ENCODE measurements around the gene DNAH2. TPM values are rescaled to one million over a fixed set of nuclear protein-coding genes. Genes with fewer than 3 reads are reported as not detected.

The DNAH2 gene
- total RNA-seq, 1 donor from 2014 or later = 0.09 TPM

- Histone ChIP-seq H3F3A (ENCODE audit: low read depth) (peaks cover 22% of the 10 kb centered on the region), H3K9ac (peak overlapping the region; percentile 14), H3K79me2 (ENCODE audit: low read depth) (peaks cover 4% of the 10 kb centered on the region), H3K27me3 (peaks cover 15% of the 10 kb centered on the region), H3K4me1 (peaks cover 19% of the 10 kb centered on the region), H3K36me3 (no peaks in the 10 kb centered on the region), H3K4me3 (peak overlapping the region; percentile 96), H3K4me2 (peak overlapping the region; percentile 98), H3K9me3 (ENCODE audit: low read depth) (no peaks in the 10 kb centered on the region), H4K20me1 (ENCODE audit: low read depth) (peaks cover 29% of the 10 kb centered on the region), H2AFZ (replicated peaks) (peak overlapping the region; percentile 69), H3K27ac (no peak overlapping the region)
- H3K4me1 Mint-ChIP-seq = peaks cover 54% of the 10 kb centered on the region
- no peak for TF ChIP-seq EZH2 (IDR thresholded peaks at IDR 0.05)
- TF ChIP-seq CTCF (IDR thresholded peaks at IDR 0.05) = no peak
- no peak for TF ChIP-seq EZH2phosphoT487 (IDR thresholded peaks at IDR 0.05)
- peak overlapping the region; percentile 78 for H3K27ac Mint-ChIP-seq
- H3K4me3 Mint-ChIP-seq = peak overlapping the region; percentile 98
- H3K9me3 Mint-ChIP-seq = no peaks in the 10 kb centered on the region
- peaks cover 18% of the 10 kb centered on the region for H3K36me3 Mint-ChIP-seq
- peaks cover 5% of the 10 kb centered on the region for H3K27me3 Mint-ChIP-seq (ENCODE audit: insufficient read depth, low read depth)
- peak; percentile 58 for DNase-seq (ENCODE audit: low spot score)
Observed at GRCh38 chr17:7705269-7706255, 12.0 kb upstream of the DNAH2 start.

- Mint-ChIP-seq H3K9me3 (no peaks in the 10 kb centered on the region), H3K4me3 (peak overlapping the region; percentile 98), H3K27me3 (ENCODE audit: insufficient read depth, low read depth) (peaks cover 5% of the 10 kb centered on the region), H3K36me3 (peaks cover 22% of the 10 kb centered on the region), H3K4me1 (peaks cover 66% of the 10 kb centered on the region), H3K27ac (no peak overlapping the region)
- H3K4me3 ChIP-seq = no peak overlapping the region
- H3K79me2 ChIP-seq (ENCODE audit: low read depth) = peaks cover 4% of the 10 kb centered on the region
- no peak for DNase-seq (ENCODE audit: low spot score)
- no peaks in the 10 kb centered on the region for H3K9me3 ChIP-seq (ENCODE audit: low read depth)
- H4K20me1 ChIP-seq (ENCODE audit: low read depth) = peaks cover 38% of the 10 kb centered on the region
- H3K27ac ChIP-seq = no peak overlapping the region
- peaks cover 15% of the 10 kb centered on the region for H3K27me3 ChIP-seq
- H3K4me1 ChIP-seq = peaks cover 29% of the 10 kb centered on the region
- no peak overlapping the region for H2AFZ ChIP-seq (replicated peaks)
- H3K4me2 ChIP-seq = peak overlapping the region; percentile 98
- peaks cover 32% of the 10 kb centered on the region for H3F3A ChIP-seq (ENCODE audit: low read depth)
- no peak overlapping the region for H3K9ac ChIP-seq
- no peak for TF ChIP-seq CTCF (IDR thresholded peaks at IDR 0.05)
- TF ChIP-seq EZH2phosphoT487 (IDR thresholded peaks at IDR 0.05) = no peak
- no peak for TF ChIP-seq EZH2 (IDR thresholded peaks at IDR 0.05)
- H3K36me3 ChIP-seq = no peaks in the 10 kb centered on the region
Observed at GRCh38 chr17:7706631-7707354, 10.8 kb upstream of the DNAH2 start.

- TF ChIP-seq EZH2phosphoT487 (IDR thresholded peaks at IDR 0.05) = no peak
- TF ChIP-seq CTCF (IDR thresholded peaks at IDR 0.05) = no peak
- TF ChIP-seq EZH2 (IDR thresholded peaks at IDR 0.05) = no peak
- Histone ChIP-seq H3K4me3 (no peak overlapping the region), H3F3A (ENCODE audit: low read depth) (peaks cover 32% of the 10 kb centered on the region), H3K27ac (no peak overlapping the region), H3K9ac (no peak overlapping the region), H3K4me2 (no peak overlapping the region), H4K20me1 (ENCODE audit: low read depth) (peaks cover 44% of the 10 kb centered on the region), H3K79me2 (ENCODE audit: low read depth) (peaks cover 4% of the 10 kb centered on the region), H2AFZ (replicated peaks) (no peak overlapping the region), H3K9me3 (ENCODE audit: low read depth) (no peaks in the 10 kb centered on the region), H3K27me3 (peaks cover 15% of the 10 kb centered on the region), H3K36me3 (no peaks in the 10 kb centered on the region), H3K4me1 (peaks cover 36% of the 10 kb centered on the region)
- no peaks in the 10 kb centered on the region for H3K9me3 Mint-ChIP-seq
- H3K36me3 Mint-ChIP-seq = peaks cover 22% of the 10 kb centered on the region
- H3K4me1 Mint-ChIP-seq = peaks cover 73% of the 10 kb centered on the region
- peak; percentile 64 for DNase-seq (ENCODE audit: low spot score)
- no peak overlapping the region for H3K27ac Mint-ChIP-seq
- H3K27me3 Mint-ChIP-seq (ENCODE audit: insufficient read depth, low read depth) = peaks cover 9% of the 10 kb centered on the region
- peak overlapping the region; percentile 75 for H3K4me3 Mint-ChIP-seq
Observed at GRCh38 chr17:7707446-7707845, 10.1 kb upstream of the DNAH2 start.

All from neural progenitor cell (in vitro differentiated cells).